Activated CD8-positive, alpha-beta memory T cell treated with anti-CD3 and anti-CD28 coated beads, Interleukin-2, amount 50 U/mL, for 48 hours (primary cell): ENCODE results near the gene METRNL.

Source experiments
- DNase-seq: peaks from one replicate; pipeline ENCODE4 v3.0.0-alpha.2; 2020

METRNL gene

GRCh38 chr17:83081684-83082201 lies 2.3 kb downstream of the METRNL start:
- DNase-seq, result no peak

DNA sequence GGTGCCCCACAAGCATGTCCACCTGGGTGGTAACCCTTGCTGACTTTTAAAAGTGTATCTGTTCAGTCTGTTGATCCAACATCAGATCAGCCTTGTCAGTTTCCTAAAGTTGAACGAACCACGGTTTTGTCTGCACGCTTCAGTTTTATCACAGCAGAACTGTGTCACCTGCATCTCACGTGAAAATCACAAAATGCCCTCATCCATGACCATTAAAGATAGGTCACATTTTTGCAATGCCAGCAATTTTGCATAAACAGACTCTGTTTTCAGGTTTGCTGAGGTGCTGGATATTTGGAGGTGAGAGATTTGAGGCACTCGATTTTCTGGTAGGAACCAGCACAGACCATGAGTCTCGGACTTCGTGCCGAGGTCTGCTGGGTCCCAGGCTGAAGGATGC lies 3.0 kb downstream of the METRNL start:
- no peak for DNase-seq

DNA sequence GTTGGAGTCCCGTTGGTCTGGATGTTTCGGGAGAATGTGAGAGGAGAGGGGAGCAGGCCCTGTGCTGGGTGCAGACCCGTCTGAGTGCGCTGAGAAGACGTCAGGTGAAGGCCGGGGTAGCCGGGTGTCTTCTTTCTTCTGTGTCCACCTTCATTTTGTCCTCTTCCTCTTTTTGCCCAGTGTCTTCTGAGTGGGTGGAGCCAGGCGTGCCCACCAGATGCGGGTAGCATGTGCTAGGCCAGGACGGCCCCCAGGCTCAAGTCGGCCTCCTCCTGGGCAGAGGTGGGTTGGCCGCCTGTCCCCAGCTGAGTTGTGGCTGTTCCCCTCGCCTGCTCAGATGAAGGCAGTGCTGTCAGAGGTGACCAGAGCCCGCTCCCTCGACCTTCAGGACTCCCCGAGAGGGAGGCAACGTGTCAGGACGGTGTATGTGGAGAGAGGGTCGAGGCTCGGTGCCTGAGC lies 3.5 kb downstream of the METRNL start:
- DNase-seq, result no peak

DNA sequence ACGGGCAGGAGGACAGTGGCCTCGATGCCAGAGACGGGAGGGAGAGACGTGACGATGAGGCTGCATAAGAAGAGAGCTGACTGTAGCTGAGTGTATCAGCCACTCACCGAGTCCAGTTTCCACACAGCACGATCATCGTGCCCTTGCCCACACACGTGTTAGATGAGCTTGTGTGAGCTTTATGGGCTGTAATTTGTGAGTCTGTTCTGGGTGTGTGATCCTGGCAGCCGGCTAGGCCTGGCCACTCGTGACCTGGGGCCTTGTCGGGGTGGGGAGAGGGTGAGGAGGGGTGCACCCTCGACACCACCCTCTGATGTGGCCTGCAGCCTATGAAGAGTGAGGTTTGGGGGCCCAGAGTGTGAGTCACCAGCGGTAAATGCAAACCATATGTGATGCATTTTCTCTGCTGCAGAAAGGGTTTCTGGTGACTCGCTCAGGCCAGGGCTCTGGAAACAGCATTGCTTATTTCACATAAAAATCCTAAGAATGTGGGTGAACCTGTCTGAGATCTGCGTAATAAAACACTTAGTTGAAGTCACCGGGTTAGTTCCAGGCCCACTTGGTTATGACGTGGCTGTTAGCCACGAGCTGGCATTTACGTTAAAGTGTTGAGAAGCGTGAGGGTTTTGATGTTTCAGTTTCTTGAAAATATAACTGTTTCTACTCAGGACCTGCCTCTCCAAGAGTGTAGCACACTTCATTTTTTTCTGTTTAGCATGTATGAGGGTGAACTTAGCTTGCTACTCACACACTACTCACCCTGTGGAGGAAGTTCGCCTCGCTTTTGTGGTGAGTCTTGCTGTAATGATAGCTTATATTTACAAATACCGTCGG lies 4.2 kb downstream of the METRNL start:
- peak; percentile 81 for DNase-seq

DNA sequence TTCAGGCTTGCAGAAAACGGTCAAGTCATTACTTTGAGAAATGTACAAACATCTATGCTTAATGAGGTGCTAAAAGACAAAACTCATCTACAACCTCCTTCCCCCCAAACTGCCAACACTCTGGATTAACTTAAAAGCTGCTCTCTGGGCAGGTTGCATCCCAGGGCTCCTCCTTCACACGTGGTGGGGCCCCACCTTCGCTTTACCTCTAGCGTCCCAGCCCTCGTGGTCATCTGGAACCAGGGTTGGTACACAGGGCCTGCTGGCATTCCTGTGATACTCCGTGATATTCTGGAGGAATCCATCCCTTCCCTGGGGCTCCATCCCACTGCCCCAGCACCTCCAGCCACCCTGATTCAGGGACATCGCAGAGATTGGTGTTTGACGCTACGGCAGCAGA lies 4.8 kb downstream of the METRNL start:
- no peak for DNase-seq

GRCh38 chr17:83084621-83085056 lies 5.2 kb downstream of the METRNL start:
- DNase-seq, result no peak

DNA sequence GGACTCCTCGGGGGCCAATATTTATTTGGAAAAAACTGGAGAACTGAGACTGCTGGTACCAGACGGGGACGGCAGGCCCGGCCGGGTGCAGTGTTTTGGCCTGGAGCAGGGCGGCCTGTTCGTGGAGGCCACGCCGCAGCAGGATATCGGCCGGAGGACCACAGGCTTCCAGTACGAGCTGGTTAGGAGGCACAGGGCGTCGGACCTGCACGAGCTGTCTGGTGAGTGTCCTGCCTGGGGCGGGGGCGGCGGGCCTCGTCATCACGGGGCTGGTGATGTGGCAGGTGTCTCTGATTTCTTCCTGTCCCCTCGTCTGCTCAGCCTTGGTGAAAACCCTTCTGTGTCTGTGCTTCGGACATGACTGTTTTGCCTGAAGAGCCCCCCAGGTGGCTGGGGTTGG lies 5.7 kb downstream of the METRNL start:
- no peak for DNase-seq

DNA sequence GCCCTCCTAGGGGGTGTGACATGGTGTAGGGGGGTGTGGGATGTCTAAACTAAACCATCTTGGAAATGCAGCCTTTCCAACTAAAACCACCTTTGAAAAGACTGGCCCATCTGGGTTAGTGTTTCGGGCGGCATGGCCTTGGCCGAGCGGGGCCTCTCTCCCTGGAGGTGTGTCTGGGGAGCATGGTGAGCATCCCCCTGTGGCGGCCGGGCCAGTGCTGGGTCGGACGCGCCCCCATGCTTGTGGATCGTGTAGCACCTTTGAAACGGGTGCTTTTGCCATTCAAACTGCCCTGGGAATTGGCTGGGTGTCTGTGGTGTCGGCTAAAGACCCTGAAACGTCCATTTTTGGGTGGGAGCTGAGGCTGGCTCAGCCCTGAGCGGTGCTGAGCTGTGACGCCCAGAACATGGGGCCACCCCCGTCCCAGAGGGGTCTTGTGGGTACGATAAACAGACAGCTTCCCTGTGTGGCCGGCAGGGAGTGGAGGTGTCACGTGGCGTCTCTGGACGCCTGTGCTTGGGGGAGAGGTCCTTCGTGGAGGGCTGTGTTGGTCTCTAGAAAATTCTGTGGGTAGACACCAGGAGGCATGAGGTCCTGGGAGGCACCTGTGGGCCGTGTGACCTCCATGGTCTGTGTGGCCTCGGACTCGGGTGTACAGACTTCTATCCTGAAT lies 6.3 kb downstream of the METRNL start:
- no peak for DNase-seq

- no peak for DNase-seq
Observed at GRCh38 chr17:83086199-83086880, 6.9 kb downstream of the METRNL start.

GRCh38 chr17:83086907-83087787 lies 7.7 kb downstream of the METRNL start:
- DNase-seq, result no peak

- DNase-seq, result no peak
Observed at GRCh38 chr17:83087788-83088360, 8.5 kb downstream of the METRNL start.

DNA sequence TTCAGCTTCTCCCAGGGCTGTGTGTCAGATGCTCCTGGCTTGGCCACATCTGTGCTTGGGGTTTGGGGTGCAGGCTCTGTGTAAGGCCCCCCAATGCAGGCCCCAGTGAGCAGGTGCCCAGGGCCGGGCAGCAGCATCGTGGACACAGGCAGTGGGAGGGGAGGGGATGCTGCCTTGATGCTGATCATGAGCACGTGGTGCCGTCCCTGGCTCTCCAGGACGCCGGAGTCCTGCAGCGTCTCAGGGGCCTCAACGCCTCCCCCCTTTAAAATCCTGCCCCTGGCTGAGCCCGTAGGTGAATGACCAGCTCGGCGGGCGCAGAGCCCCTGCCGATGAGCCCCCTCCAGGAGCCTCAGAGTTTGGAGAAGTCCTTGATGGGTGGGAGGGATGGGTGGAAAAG lies 9.0 kb downstream of the METRNL start:
- no peak for DNase-seq

- no peak for DNase-seq
Observed at GRCh38 chr17:83088909-83089308, 9.5 kb downstream of the METRNL start.

DNA sequence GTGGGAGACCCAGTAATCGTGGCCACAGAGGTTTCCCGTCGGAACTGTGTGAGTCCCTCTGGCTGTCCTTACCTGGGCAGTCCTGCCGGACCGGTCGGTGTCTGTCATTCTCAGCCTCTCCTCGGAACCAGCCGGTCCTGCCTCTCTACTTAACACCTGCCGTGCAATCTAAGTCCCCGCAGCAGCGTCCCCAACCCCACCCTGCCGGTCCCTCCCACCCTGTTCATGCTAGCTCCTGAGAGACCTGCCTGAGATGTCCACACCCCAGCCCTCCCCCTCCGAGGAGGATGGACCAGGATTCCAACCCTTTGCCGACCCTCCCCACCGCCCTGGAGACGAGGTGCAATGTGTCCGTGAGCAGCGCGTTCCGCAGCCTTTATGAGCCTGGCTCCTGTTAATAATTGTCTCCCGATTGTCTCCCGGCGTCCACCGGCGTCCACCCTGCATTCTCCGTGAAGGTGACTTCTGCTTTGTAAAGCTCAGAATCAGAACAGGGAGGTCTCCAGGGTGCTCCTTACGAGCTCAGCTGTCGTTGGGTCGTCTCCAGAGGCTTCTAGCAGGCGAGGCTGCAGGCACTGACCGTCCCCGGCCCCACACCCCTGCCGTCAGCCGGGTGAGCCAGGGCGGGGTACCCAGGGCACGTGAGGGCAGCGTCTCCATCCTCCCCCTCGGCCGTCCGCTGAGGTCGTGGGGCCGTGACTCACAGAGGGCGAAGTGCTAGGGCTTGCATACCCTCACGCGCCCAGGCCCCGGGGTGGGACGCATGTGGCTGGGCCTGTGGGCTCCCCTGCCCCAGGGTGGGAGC lies 10.1 kb downstream of the METRNL start:
- DNase-seq, result no peak

- DNase-seq, result no peak
Observed at GRCh38 chr17:83090444-83091256, 11.2 kb downstream of the METRNL start.

DNA sequence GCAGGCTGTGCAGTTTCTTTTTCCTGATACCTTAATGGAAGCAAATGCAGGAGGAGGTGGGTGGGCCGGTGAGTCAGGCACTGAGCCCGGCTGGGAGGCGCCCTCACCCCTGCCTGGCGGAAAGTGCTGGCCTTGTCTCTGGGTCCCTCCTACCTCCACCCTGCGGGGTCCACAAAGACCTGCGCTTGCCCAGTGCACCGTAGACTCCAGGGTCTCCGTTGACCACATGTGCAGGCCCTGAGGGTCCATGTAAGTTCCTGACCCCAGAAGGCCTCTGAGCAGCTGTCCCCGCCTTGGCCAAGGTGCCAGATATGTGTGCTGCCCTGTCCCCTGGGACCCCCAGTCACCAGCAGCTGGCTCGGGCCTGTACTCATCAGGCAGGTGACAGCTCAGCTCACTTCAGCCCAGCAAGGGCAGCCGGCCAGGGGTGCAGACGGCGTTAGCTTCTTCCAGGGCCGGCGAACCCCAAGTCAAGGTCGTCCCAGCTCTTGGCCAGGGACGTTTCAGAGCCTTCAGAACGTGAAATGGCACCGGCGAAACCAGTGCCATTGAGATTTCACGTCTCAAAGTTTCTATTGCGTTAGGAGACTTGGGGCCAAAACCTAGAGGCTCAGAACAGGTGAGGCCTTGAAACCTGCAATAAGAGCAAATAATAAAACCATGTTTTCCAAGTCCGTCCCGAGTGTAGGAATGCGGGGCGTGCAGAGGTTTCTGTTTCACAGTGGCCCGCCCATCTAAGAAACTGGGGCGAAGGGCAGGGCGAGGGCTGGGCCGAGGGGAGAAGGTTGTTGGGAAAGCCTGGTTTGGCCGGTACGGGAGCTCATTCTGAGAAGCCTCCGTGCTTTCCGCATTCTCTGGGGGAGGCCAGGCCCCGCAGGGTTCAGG lies 12.1 kb downstream of the METRNL start:
- no peak for DNase-seq

GRCh38 chr17:83092186-83092585 lies 12.8 kb downstream of the METRNL start:
- no peak for DNase-seq

- no peak for DNase-seq
Observed at GRCh38 chr17:83092931-83093330, 13.5 kb downstream of the METRNL start.

GRCh38 chr17:83093506-83093905 lies 14.1 kb downstream of the METRNL start:
- DNase-seq, result no peak
